SJSA1 (cell line): ENCODE results near the gene CCKAR. TPM values are rescaled to one million over a fixed set of nuclear protein-coding genes. Genes with fewer than 3 reads are reported as not detected.

ENCODE experiments used
- DNase-seq, 2 experiments: peaks; one replicate each; pipeline ENCODE4 v3.0.0-alpha.2; 2015 to 2020; ENCODE audit warnings: low spot score in 2 of 2, low read depth in 1 of 2
- H3K27ac ChIP-seq: fragments of 250-450 bp; sonication (Bioruptor Pico); 2 replicates; pipeline ENCODE4 v1.5.1; 2020; ENCODE audit warnings: mild to moderate bottlenecking, moderate library complexity
- H3K27me3 ChIP-seq: fragments of 250-450 bp; sonication (Bioruptor Pico); replicated peaks from 2 replicates; pipeline ENCODE4 v1.5.1; 2020; ENCODE audit warnings: mild to moderate bottlenecking, moderate library complexity
- H3K36me3 ChIP-seq: fragments of 250-450 bp; sonication (Bioruptor Pico); 2 replicates; pipeline ENCODE4 v1.5.1; 2020; ENCODE audit warnings: mild to moderate bottlenecking
- H3K4me1 ChIP-seq: fragments of 250-450 bp; sonication (Bioruptor Pico); replicated peaks from 2 replicates; pipeline ENCODE4 v1.6.1; 2021; ENCODE audit warnings: mild to moderate bottlenecking
- H3K4me3 ChIP-seq: fragments of 250-450 bp; sonication (Bioruptor Pico); 2 replicates; pipeline ENCODE4 v1.5.1; 2020; ENCODE audit warnings: mild to moderate bottlenecking
- H3K9me3 ChIP-seq: fragments of 250-450 bp; sonication (Bioruptor Pico); replicated peaks from 2 replicates; pipeline ENCODE4 v1.5.1; 2020; ENCODE audit warnings: mild to moderate bottlenecking
- total RNA-seq: library from RNA; depleted of rRNA; stranded (reverse); fragments of >200 nt; shearing (Covaris generic); gene quantifications from 2 replicates; pipeline ENCODE4 v1.2.3, GENCODE V29; 2014

The CCKAR gene
- total RNA-seq, 1 experiment from 2014 or later = not detected

- no peak for DNase-seq
Observed at GRCh38 chr4:26459756-26460530, 30.3 kb downstream of the CCKAR start.

GRCh38 chr4:26459054-26459755 is 31.1 kb downstream of the CCKAR start:
- DNase-seq = peak in 1 of 2 experiments; percentile 7
- H3K4me3 ChIP-seq = no peak overlapping the region

More at GRCh38 chr4:26459756-26460530, 30.3 kb downstream of the CCKAR start:
- H3K9me3 ChIP-seq = no peaks in the 10 kb centered on the region
- no peak overlapping the region for H3K27ac ChIP-seq
- H3K4me3 ChIP-seq = no peak overlapping the region
- no peaks in the 10 kb centered on the region for H3K27me3 ChIP-seq
- no peaks in the 10 kb centered on the region for H3K36me3 ChIP-seq
- 0 out of 2 replicates have a peak, but pooled peaks cover 3% of the 10 kb centered on the region for H3K4me1 ChIP-seq

GRCh38 chr4:26458157-26458561 is 32.1 kb downstream of the CCKAR start:
- Histone ChIP-seq H3K27ac (no peak overlapping the region), H3K9me3 (no peaks in the 10 kb centered on the region), H3K4me1 (0 out of 2 replicates have a peak, but pooled peaks cover 3% of the 10 kb centered on the region), H3K36me3 (no peaks in the 10 kb centered on the region), H3K27me3 (no peaks in the 10 kb centered on the region), H3K4me3 (no peak overlapping the region)
- peak in 1 of 2 experiments; percentile 47 for DNase-seq

More at GRCh38 chr4:26459054-26459755, 31.1 kb downstream of the CCKAR start:
- Histone ChIP-seq H3K27ac (no peak overlapping the region), H3K4me1 (0 out of 2 replicates have a peak, but pooled peaks cover 3% of the 10 kb centered on the region), H3K27me3 (no peaks in the 10 kb centered on the region), H3K9me3 (no peaks in the 10 kb centered on the region), H3K36me3 (no peaks in the 10 kb centered on the region)

GRCh38 chr4:26457412-26457811 is 32.9 kb downstream of the CCKAR start:
- H3K9me3 ChIP-seq = no peaks in the 10 kb centered on the region
- DNase-seq = no peak
- no peaks in the 10 kb centered on the region for H3K36me3 ChIP-seq
- 0 out of 2 replicates have a peak, but pooled peaks cover 3% of the 10 kb centered on the region for H3K4me1 ChIP-seq
- no peak overlapping the region for H3K4me3 ChIP-seq
- no peak overlapping the region for H3K27ac ChIP-seq
- H3K27me3 ChIP-seq = no peaks in the 10 kb centered on the region

- H3K9me3 ChIP-seq = no peaks in the 10 kb centered on the region
- no peak for DNase-seq
- H3K27ac ChIP-seq = no peak overlapping the region
Observed at GRCh38 chr4:26455571-26455970, 34.7 kb downstream of the CCKAR start.

GRCh38 chr4:26454961-26455360 is 35.3 kb downstream of the CCKAR start:
- H3K36me3 ChIP-seq = no peaks in the 10 kb centered on the region
- no peak overlapping the region for H3K27ac ChIP-seq
- no peak overlapping the region for H3K4me3 ChIP-seq
- H3K27me3 ChIP-seq = no peaks in the 10 kb centered on the region
- H3K9me3 ChIP-seq = no peaks in the 10 kb centered on the region
- 0 out of 2 replicates have a peak, but pooled peaks cover 3% of the 10 kb centered on the region for H3K4me1 ChIP-seq
- no peak for DNase-seq

More at GRCh38 chr4:26455571-26455970, 34.7 kb downstream of the CCKAR start:
- H3K27me3 ChIP-seq = no peaks in the 10 kb centered on the region
- 0 out of 2 replicates have a peak, but pooled peaks cover 3% of the 10 kb centered on the region for H3K4me1 ChIP-seq
- no peaks in the 10 kb centered on the region for H3K36me3 ChIP-seq
- H3K4me3 ChIP-seq = no peak overlapping the region

GRCh38 chr4:26452565-26453531 is 37.4 kb downstream of the CCKAR start:
- DNase-seq = no peak
- H3K27ac ChIP-seq = no peak overlapping the region
- H3K27me3 ChIP-seq = no peaks in the 10 kb centered on the region
- no peaks in the 10 kb centered on the region for H3K9me3 ChIP-seq
- no peaks in the 10 kb centered on the region for H3K4me1 ChIP-seq
- no peaks in the 10 kb centered on the region for H3K36me3 ChIP-seq
- no peak overlapping the region for H3K4me3 ChIP-seq

GRCh38 chr4:26451597-26451996 is 38.7 kb downstream of the CCKAR start:
- Histone ChIP-seq H3K27me3 (no peaks in the 10 kb centered on the region), H3K9me3 (no peaks in the 10 kb centered on the region), H3K36me3 (no peaks in the 10 kb centered on the region), H3K27ac (no peak overlapping the region), H3K4me1 (no peaks in the 10 kb centered on the region), H3K4me3 (no peak overlapping the region)
- DNase-seq = no peak

- H3K36me3 ChIP-seq = no peaks in the 10 kb centered on the region
- DNase-seq = no peak
- no peaks in the 10 kb centered on the region for H3K4me1 ChIP-seq
- no peaks in the 10 kb centered on the region for H3K9me3 ChIP-seq
- no peaks in the 10 kb centered on the region for H3K27me3 ChIP-seq
- H3K4me3 ChIP-seq = no peak overlapping the region
- H3K27ac ChIP-seq = no peak overlapping the region
Observed at GRCh38 chr4:26450418-26450817, 39.9 kb downstream of the CCKAR start.

GRCh38 chr4:26447378-26447777 is 42.9 kb downstream of the CCKAR start:
- Histone ChIP-seq H3K36me3 (no peaks in the 10 kb centered on the region), H3K27ac (no peak overlapping the region), H3K4me3 (no peak overlapping the region), H3K9me3 (no peaks in the 10 kb centered on the region), H3K4me1 (no peaks in the 10 kb centered on the region), H3K27me3 (no peaks in the 10 kb centered on the region)
- DNase-seq = no peak

GRCh38 chr4:26441771-26442170 is 48.5 kb downstream of the CCKAR start:
- H3K27ac ChIP-seq = no peak overlapping the region
- H3K36me3 ChIP-seq = no peaks in the 10 kb centered on the region
- H3K27me3 ChIP-seq = no peaks in the 10 kb centered on the region
- no peaks in the 10 kb centered on the region for H3K9me3 ChIP-seq
- no peak for DNase-seq
- no peaks in the 10 kb centered on the region for H3K4me1 ChIP-seq
- no peak overlapping the region for H3K4me3 ChIP-seq

GRCh38 chr4:26441102-26441501 is 49.2 kb downstream of the CCKAR start:
- H3K36me3 ChIP-seq = no peaks in the 10 kb centered on the region
- H3K4me1 ChIP-seq = no peaks in the 10 kb centered on the region
- no peak overlapping the region for H3K27ac ChIP-seq
- no peaks in the 10 kb centered on the region for H3K27me3 ChIP-seq
- H3K4me3 ChIP-seq = no peak overlapping the region
- DNase-seq = no peak
- no peaks in the 10 kb centered on the region for H3K9me3 ChIP-seq

- DNase-seq = no peak
- Histone ChIP-seq H3K4me3 (no peak overlapping the region), H3K4me1 (peaks cover 15% of the 10 kb centered on the region), H3K36me3 (no peaks in the 10 kb centered on the region), H3K27me3 (no peaks in the 10 kb centered on the region), H3K27ac (no peak overlapping the region), H3K9me3 (no peaks in the 10 kb centered on the region)
Observed at GRCh38 chr4:26434030-26434639, 56.1 kb downstream of the CCKAR start.
